Fibroblast of lung (primary cell): Measurements from ENCODE around the gene TIMP4.

Source experiments
- CTCF ChIP-seq, 2 donors: IDR thresholded peaks in 1 of 2; conservative IDR thresholded peaks in 1 of 2; 1 replicate in 1 of 2; 2 replicates in 1 of 2; pipeline ENCODE4 v1.5.1; 2011 to 2012; ENCODE audit warnings: low read length in 2 of 2, control low read depth in 1 of 2, inconsistent platforms in 1 of 2, low read depth in 1 of 2, mild to moderate bottlenecking in 1 of 2
- EZH2 ChIP-seq: IDR thresholded peaks from 2 replicates; pipeline ENCODE4 v1.5.1; 2012; ENCODE audit warnings: low read length, control low read depth, mild to moderate bottlenecking; ENCODE audit errors: missing control alignments

- TF ChIP-seq CTCF (conservative IDR thresholded peaks at IDR 0.05 in 1 of 2, IDR thresholded peaks at IDR 0.05 in 1 of 2; ENCODE audit: low read depth in 1 of 2, low read length in 2 of 2) (no peak), EZH2 (no peak)
Observed at GRCh38 chr3:12188681-12189287, 30.1 kb upstream of the TIMP4 start.
